GM11168 (cell line): ENCODE results near the gene TNKS1BP1.
"Not testable (repeated sequence)": the region's sequence is repeated elsewhere in the genome, so short reads cannot be mapped to it uniquely, and the experiment has no call there.

Source experiments
- in situ Hi-C: fragments of 300-500 bp; cut with MboI; formaldehyde crosslinking; loops from one replicate; pipeline ENCODE4 v1.12.0; 2022; ENCODE audit warnings: low sequenced_read_pairs; ENCODE audit not compliant: unreplicated experiment

Gene TNKS1BP1, protein sequence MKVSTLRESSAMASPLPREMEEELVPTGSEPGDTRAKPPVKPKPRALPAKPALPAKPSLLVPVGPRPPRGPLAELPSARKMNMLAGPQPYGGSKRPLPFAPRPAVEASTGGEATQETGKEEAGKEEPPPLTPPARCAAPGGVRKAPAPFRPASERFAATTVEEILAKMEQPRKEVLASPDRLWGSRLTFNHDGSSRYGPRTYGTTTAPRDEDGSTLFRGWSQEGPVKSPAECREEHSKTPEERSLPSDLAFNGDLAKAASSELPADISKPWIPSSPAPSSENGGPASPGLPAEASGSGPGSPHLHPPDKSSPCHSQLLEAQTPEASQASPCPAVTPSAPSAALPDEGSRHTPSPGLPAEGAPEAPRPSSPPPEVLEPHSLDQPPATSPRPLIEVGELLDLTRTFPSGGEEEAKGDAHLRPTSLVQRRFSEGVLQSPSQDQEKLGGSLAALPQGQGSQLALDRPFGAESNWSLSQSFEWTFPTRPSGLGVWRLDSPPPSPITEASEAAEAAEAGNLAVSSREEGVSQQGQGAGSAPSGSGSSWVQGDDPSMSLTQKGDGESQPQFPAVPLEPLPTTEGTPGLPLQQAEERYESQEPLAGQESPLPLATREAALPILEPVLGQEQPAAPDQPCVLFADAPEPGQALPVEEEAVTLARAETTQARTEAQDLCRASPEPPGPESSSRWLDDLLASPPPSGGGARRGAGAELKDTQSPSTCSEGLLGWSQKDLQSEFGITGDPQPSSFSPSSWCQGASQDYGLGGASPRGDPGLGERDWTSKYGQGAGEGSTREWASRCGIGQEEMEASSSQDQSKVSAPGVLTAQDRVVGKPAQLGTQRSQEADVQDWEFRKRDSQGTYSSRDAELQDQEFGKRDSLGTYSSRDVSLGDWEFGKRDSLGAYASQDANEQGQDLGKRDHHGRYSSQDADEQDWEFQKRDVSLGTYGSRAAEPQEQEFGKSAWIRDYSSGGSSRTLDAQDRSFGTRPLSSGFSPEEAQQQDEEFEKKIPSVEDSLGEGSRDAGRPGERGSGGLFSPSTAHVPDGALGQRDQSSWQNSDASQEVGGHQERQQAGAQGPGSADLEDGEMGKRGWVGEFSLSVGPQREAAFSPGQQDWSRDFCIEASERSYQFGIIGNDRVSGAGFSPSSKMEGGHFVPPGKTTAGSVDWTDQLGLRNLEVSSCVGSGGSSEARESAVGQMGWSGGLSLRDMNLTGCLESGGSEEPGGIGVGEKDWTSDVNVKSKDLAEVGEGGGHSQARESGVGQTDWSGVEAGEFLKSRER (N-terminal part only)

DNA sequence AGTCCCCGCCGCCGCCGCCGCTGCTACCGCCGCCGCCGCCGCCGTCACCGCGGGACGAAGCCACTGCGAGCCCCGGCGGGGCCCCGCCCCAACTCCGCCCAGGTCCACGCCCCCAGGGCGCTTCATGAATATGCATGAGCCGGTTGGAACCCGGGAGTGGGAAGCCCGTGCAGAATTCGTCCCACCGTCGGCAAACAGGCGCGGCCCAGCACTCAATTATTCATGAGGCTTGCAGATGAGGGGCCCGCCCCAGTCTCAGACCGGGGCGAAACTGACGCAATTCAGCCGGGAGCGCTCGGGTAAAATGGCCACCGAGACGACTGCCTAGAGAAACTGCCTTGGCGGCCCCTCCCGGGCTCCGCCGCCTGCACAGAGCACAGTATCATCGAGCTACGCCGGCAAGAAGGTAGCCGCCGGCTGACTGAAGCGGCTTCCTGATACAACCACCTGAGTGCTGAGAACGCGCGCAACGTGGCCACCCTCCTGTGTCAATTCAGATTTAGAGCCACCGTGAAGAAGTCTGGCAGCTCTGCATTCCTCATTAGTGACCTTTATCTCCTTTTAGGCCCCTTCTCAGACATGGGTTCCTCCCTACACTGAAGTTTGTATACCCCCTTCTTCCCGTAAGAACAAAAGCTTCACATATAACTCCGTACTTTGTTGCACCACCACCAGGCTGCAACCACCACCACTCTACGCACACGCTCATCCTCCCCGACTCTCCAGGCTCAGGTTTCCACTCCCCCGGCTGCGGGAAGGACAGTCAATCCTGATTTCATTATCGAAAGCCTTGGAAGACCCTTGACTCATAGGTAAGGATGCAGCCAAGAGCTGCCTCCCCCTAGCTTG, at the start of gene TNKS1BP1:
TNKS1BP1 (minus strand) TSS at position 67 of the 849 bp plus-strand sequence. CDS start 3,067 bp downstream, outside the sequence.
- in situ Hi-C loops, result no loop called here

DNA sequence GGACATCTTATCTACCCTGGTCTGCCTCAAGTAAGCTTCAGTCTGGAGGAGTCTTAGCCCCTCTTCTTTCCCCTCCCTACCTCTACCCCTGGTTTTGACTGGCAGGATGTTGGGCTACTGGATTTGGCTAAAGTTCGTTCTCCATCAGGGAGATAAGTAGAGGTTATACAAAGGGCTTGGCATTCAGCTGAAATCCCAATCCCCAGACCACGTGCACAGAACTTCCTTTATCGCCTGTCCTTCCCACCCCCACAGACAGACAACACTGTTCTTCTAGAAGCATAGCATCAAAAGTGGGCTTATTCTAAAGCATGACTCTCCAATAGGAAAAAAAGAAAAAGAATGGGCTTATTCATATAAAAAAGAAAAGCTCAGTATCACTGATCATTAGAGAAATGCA, 48.4 kb upstream of the TNKS1BP1 start:
- in situ Hi-C loops, result no loop called here

DNA sequence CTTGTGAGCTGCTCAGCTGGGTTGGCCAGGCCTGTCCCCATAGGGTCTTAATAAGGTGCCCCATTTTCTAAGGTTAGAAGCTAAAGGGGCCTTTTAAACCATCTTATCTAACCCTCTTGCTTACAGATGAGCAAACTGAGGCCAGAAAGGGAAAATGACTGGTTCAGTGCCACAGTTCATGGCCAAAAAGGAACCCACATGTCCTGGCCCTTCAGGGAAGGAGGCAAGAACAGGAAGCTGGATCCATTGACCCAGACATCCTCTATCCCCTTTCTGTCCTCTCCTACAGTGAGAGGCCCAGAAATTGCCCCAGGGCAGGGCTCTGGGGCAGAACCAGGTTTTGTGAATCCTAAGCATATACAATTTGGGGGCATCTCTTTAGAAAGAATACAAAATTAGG, 46.2 kb upstream of the TNKS1BP1 start:
- in situ Hi-C loops, result no loop called here

DNA sequence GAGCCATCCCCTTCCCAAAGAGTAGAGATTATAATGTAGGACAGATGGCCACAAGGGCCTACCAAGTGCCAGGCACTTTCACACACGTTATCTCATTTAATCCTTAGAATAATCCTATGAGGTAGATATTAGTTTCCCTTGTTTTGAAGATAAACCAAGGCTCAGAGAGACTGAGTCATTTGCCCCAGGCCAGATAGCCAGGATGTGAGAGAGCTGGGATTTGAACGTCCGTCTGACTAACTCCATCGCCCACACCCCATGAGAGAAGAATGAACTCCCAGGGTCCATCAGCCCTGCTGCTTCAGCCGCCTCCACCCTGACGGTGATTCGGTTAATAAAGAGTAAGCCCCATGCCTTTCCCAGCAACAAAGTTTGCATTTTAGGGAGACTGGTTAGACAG, 45.5 kb upstream of the TNKS1BP1 start:
- in situ Hi-C loops, result no loop called here

DNA sequence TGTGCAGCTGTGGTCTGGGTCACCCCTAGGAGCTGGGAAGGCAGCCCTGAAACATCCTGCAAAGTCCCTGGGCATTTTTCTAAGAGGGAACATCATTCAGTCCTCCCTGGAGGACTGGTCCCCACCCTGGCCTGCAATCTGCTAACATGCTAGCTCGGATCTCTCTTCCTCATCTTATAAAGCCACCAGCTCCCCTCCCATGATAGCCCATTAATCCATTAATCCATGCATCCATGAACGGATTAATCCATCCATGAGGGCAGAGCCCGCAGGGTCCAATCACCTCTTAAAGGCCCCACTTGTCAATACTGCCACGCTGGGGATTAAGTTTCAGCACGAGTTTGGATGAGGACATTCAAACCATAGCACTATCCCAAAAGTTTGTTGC, 44.1 kb upstream of the TNKS1BP1 start:
- in situ Hi-C loops, result no loop called here

DNA sequence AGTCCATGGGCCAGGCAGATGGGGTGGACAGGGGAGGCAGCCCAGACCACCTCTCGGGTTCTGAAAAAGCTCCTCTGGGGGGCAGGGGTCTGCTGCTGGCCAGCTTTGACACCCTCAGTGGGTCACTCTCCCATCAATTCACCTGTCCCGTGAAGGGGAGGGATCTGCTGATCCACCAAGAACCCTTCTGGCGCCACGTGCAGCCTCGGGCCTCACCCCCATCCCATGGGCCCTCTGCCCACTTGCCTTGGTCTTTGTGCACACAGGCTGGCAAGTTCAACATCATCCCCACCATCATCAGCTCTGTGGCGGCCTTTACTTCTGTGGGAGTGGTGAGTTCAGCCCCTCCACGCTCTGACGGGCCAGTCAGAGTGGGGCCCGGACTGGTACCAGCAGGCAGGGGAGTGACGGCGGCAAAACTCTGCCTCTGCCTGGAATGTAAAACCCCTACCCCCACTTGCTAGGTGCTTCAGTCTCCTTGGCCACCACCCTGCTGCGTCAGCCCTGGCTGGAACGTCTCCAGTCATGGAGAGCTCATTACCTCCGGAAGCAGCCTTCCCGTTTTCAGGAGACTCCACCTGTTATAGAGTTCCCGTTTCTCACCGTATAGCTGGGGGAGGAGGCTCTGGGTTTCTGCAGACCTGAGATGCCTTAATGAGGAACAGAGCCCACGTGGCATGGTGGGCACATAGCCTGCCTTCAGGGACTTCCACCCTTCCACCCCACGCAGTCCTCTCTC, 43.5 kb upstream of the TNKS1BP1 start:
- in situ Hi-C loops, result no loop called here

DNA sequence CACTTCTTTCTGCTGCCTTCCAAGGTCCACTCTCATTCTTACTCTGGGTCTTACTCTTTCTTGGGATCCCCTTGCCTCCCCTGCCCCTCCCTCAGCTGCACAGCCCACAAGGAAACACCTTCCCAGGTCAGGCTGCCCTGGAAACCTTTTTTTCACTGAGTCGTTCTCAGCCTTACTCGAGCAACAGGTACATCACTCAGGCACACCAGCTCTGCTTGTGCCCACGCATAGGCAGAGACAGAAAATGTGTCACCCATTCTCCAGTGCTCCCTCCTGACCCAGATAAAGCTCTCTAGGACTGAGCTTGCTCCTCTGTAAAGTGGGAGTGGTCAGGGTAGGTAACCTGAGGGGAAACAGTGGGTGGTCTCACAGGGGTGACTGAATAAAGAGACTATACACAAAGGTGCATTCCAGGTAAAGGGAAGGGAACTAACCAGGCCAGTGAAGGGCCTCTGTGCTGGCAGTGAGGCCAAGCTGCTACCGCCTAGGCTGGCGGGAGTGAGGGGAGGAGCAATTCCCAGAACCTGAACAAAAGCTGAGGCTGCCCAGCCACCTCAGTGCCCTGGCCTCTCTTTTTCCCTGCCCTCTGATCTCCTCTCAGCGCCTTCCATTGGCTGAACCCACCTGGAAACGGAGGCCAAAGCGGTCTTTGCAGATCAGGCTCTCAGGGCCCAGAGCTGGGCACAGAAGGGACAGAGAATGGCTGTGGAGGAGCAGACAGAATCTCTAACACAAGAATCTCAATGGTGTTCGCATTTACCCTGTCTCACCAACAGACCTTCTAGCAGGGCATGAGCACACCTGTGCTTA, 40.3 kb upstream of the TNKS1BP1 start:
- in situ Hi-C loops, result no loop called here

DNA sequence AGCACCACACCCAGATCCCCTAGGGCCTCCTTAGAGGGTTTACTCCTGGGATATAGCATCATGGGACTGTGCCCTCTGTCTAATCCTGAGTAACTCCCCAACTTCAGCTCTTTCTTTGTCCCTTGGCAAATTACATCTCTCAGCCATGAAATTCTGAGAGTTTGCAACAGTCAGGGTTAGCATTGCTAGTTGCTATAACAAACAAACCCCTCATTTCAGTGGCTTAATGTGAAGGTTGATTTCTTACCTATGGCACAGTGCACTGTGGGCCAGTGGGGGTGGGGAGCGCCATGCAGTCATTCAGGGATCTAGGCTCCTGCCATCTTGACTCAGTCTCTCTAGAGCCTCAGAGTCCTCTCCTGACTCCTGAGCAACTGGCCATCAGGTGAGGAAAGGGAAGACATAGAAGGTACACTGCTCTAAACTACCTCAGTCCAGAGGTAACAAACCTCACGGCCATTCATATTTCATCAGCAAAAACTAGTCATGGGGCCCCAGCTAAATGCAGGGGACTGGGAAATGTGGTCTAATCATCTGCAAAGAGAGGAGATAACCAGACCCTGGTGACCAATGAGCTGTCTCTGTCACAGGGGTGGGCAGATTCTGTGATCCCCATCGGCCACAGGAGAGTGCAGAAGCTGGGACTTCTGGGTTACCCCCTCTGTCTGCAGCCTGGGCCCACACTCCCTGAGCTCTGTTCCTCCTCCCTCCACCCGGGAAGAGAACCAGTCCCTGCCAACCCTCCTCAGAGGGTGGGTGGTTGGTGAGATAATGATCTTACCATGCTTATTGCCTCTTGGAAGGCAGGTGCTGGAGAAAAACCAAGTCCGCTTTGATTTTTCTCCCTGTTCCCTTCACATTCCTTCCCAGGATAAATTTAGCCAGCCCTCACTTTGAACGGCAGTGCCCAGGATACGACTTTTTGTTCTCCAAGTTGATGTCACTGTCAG, 38.7 kb upstream of the TNKS1BP1 start:
- in situ Hi-C loops, result no loop called here

DNA sequence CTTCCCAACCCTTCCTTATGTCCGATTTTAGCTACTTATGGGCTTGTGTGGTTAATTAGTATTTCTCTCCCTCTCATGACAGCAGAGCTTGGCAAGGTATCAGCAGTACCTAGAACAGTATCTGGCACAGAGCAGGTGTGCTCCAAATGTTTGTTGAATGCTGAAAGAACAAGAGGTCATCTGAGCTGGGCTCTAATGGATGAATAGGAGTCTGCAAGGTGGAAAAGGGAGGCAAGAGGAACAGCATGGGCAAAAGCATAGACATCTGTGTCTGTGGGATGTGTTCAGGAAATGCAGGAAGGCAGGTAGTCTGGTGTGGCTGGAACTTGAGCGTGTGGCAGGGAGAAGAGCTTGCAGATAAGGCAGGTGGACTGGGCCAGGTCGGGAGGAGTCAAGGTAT, 37.2 kb upstream of the TNKS1BP1 start:
- in situ Hi-C loops, result no loop called here

DNA sequence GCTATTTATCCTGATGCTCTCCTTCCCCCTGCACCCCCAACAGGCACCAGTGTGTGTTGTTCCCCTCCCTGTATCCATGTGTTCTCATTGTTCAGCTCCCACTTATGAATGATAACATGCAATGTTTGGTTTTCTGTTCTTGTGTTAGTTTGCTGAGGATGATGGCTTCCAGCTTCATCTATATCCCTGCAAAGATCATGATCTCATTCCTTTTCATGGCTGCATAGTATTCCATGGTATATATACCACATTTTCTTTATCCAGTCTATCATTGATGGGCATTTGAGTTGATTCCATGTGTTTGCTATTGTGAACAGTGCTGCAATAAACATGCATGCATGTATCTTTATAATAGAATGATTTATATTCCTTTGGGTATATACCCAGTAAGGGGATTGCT, 36.7 kb upstream of the TNKS1BP1 start:
- in situ Hi-C loops, result not testable (repeated sequence)

DNA sequence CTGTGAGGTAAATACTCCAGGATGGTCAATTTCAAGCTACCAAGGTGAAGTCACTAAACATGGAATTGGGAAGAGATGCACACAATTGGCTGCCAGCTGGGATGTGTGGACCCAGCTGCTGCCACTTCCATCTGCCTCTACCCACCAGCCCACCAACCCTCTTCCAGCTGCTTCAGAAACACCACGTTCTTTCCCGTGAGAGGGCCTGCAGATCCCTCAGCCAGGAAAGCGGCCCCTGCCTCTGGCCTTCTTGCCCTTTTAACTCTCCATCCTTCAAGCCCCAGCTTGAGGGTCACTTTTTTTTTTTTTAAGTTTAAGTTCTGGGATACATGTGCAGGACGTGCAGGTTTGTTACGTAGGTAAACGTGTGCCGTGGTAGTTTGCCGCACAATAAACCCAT, 36.2 kb upstream of the TNKS1BP1 start:
- in situ Hi-C loops, result no loop called here

DNA sequence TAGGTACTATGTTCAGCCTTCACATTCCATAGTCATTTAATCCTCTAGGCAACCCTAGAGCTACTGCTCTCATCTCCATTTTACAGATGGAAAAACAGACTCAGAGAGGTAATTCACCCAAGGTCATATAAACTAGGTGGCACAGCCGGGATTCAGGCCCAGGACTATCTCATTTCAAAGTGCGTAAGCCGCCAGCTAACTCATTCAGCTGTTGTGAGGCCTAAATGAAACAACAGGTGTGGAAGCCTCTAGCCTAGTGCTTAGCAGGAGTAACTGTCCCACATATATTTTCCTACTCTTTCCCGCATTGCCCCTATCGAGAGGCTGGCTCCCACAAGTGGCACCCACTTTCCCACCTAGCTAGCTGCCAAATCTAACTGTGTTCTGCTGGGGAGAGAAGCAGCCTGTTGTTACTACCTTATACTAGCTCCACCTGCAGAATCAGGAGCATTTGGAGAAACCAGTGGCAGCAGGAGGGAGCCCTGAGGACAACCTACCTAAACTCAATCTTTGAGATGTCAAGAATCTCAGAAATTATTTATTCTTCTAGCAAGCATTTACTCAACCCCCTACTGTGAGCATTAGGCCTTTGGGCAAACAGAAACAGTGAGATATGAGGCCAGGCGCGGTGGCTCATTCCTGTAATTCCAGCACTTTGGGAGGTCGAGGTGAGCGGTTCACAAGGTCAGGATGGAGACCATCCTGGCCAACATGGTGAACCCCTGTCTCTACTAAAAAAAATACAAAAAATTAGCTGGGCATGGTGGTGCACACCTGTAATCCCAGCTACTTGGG, 35.3 kb upstream of the TNKS1BP1 start:
- in situ Hi-C loops, result no loop called here

DNA sequence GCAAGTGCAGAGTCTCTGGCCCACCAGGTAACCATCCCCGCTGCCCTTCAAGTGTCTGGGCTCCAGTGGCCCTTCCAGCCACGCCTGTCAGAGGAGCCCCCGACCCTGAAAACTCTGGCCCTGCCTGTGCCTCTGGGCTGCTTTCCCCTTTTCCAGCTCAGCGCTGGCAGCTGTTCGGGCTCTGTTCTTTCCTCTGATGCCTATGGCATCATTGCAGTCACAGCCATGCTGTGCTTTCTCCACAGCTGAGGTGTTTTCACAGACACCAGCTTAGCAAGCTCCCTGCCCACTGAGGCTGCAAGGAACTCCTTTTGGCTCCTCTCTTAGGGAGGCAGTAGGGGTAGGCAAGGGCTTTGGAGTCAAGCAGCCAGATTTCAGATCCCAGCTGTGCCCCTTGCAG, 34.6 kb upstream of the TNKS1BP1 start:
- in situ Hi-C loops, result no loop called here

DNA sequence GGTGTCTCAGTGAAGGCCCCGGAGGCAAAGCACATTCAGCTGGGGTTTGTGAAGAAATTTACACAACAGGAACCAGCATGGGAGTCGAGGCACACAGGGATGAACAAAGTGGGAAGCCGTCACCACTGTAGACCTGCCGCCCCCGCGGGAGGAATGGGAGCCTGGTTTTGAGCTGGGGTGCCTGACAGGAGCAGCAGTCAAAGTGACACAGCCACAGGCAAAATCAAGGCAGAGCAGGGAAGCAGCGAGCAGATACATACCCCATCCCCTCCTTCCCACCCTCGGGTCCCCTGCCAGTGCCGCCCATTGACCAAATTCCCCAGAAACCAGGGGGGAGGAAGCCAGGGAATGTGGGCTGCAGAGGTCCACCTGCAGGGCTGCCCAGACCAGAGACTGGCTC, 34.2 kb upstream of the TNKS1BP1 start:
- in situ Hi-C loops, result no loop called here

DNA sequence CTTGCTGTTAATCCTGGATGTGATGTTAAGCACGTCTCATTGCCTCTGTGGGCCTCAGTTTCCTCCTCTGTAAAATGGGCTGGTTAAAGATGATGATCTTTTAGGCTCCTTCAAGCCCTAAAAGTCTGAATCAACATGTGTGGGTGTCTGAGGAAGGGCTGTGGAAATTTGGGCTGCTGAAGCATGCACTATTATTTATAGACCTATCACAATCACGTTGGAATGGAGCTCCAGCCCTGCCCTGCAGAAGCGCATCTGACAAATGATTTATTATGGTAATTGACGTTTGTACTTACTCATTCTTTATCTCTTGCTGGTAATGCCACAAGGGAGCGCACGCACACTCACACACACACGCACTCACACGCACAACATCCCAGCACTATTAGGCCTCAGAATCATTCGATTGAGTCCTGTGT, 33.8 kb upstream of the TNKS1BP1 start:
- in situ Hi-C loops, result no loop called here

DNA sequence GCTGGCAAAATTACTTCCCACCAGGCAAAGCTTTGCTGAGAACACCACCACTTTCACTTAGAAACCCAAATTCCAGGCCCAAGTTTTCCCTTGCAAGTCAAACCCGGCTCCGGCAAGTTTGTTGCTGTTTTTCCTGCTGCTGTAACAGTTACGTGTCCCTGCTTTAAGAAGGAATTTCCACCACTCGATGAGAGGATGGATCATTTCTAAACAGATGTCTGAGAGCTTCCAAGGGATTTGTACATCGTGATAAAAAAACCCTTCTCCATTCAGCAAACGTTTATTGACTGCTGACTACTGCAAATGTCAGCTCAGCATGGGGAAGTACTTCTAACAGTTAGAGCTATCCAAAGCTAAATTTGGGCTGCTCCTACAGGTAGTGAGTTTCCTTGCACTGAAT, 33.1 kb upstream of the TNKS1BP1 start:
- in situ Hi-C loops, result no loop called here
